Caco-2 (cell line): Measurements from ENCODE around the gene PPP1R9A. TPM values are rescaled to one million over a fixed set of nuclear protein-coding genes. Genes with fewer than 3 reads are reported as not detected.
"Not testable (repeated sequence)": the region's sequence is repeated elsewhere in the genome, so short reads cannot be mapped to it uniquely, and the experiment has no call there.

Source experiments
- BruUV-seq: library from RNA; stranded (reverse); fragments of 400-500 nt; replicated peaks from 2 replicates; lab custom pipeline; 2021; lab: Mats Ljungman, UMichigan
- CTCF ChIA-PET: fragments of 300-600 bp; sonication (Branson Sonifier 250); formaldehyde crosslinking; loops from one replicate; lab custom pipeline; 2022; ENCODE audit warnings: antibody characterized with exemption; lab: Charles Lee
- POLR2A ChIA-PET: fragments of 300-600 bp; sonication (Branson Sonifier 250); formaldehyde crosslinking; loops from one replicate; lab custom pipeline; 2022; ENCODE audit warnings: antibody characterized with exemption; lab: Charles Lee
- DNase-seq, 2 experiments: peaks; one replicate each; pipeline versions ENCODE4 v3.0.0 to v3.0.0-alpha.2; 2020 to 2022
- H3K27me3 ChIP-seq: replicated peaks from 2 replicates; pipeline ENCODE4 v1.6.0; 2011; ENCODE audit warnings: low read length; ENCODE audit not compliant: control insufficient read depth, insufficient read depth
- H3K36me3 ChIP-seq: 2 replicates; pipeline ENCODE4 v1.5.1; 2011; ENCODE audit warnings: low read length; ENCODE audit not compliant: control insufficient read depth, insufficient read depth
- H3K4me1 ChIP-seq: fragments of 250-450 bp; sonication (Bioruptor Pico); 2 replicates; pipeline ENCODE4 v1.5.1; 2020; ENCODE audit warnings: mild to moderate bottlenecking
- H3K4me3 ChIP-seq: 2 replicates; pipeline ENCODE4 v1.5.1; 2011; ENCODE audit warnings: low read depth, mild to moderate bottlenecking, control low read depth, low read length
- H3K9me3 ChIP-seq: fragments of 250-450 bp; sonication (Bioruptor Pico); 2 replicates; pipeline ENCODE4 v1.5.1; 2020; ENCODE audit warnings: mild to moderate bottlenecking, moderate library complexity
- H3K27ac Mint-ChIP-seq: one replicate; pipeline ENCODE4 v1.8.0; 2022; ENCODE audit warnings: mixed read lengths; ENCODE audit not compliant: unreplicated experiment
- H3K27me3 Mint-ChIP-seq: one replicate; pipeline ENCODE4 v1.8.0; 2022; ENCODE audit warnings: mixed read lengths; ENCODE audit not compliant: insufficient read depth, unreplicated experiment
- H3K36me3 Mint-ChIP-seq: one replicate; pipeline ENCODE4 v1.8.0; 2022; ENCODE audit warnings: mild to moderate bottlenecking, mixed read lengths; ENCODE audit not compliant: insufficient read depth, unreplicated experiment
- H3K4me1 Mint-ChIP-seq: one replicate; pipeline ENCODE4 v1.8.0; 2022; ENCODE audit warnings: low read depth, mixed read lengths; ENCODE audit not compliant: unreplicated experiment
- H3K4me3 Mint-ChIP-seq: one replicate; pipeline ENCODE4 v1.8.0; 2022; ENCODE audit warnings: mild to moderate bottlenecking, moderate library complexity, mixed read lengths; ENCODE audit not compliant: unreplicated experiment
- H3K9me3 Mint-ChIP-seq: one replicate; pipeline ENCODE4 v1.8.0; 2022; ENCODE audit warnings: mixed read lengths; ENCODE audit not compliant: unreplicated experiment
- CTCF ChIP-seq, 2 experiments: fragments of 200-600 bp in 1 of 2; IDR thresholded peaks; 1 replicate in 1 of 2; 2 replicates in 1 of 2; pipeline versions ENCODE4 v1.5.1 to v1.8.0; 2011 to 2022; ENCODE audit warnings: antibody characterized with exemption in 1 of 2, control low read depth in 1 of 2, inconsistent platforms in 1 of 2, low read depth in 1 of 2, low read length in 1 of 2, mild to moderate bottlenecking in 1 of 2, moderate library complexity in 1 of 2; ENCODE audit not compliant: insufficient read depth in 1 of 2, severe bottlenecking in 1 of 2, unreplicated experiment in 1 of 2
- intact Hi-C: fragments of 100-400 bp; cut with micrococcal nuclease; formaldehyde crosslinking; loops from one replicate; pipeline ENCODE4 v1.10.0; 2022; ENCODE audit not compliant: unreplicated experiment
- total RNA-seq: library from RNA; stranded (reverse); gene quantifications from 2 replicates; pipeline ENCODE4 v1.2.3, GENCODE V29; 2022

PPP1R9A gene
- total RNA-seq, 1 experiment from 2014 or later: 37.4 TPM

- Histone ChIP-seq H3K36me3 (no peaks in the 10 kb centered on the region), H3K4me1 (peaks cover 30% of the 10 kb centered on the region), H3K27me3 (no peaks in the 10 kb centered on the region), H3K9me3 (no peaks in the 10 kb centered on the region), H3K4me3 (no peak overlapping the region)
- Mint-ChIP-seq H3K4me3 (no peak overlapping the region), H3K36me3 (no peaks in the 10 kb centered on the region), H3K27ac (no peak overlapping the region), H3K9me3 (no peaks in the 10 kb centered on the region), H3K4me1 (peaks cover 8% of the 10 kb centered on the region), H3K27me3 (no peaks in the 10 kb centered on the region)
- ChIA-PET POLR2A (no interaction called here), CTCF (no interaction called here)
- DNase-seq: no peak
- intact Hi-C loops: no loop called here
- BruUV-seq: no TSS peak
- TF ChIP-seq CTCF (IDR thresholded peaks at IDR 0.05; ENCODE audit: insufficient read depth in 1 of 2, low read depth in 1 of 2, low read length in 1 of 2, severe bottlenecking in 1 of 2, unreplicated experiment in 1 of 2): no peak
These were observed 91.6 kb downstream of the PPP1R9A start for GRCh38 chr7:94999069-94999351.

GRCh38 chr7:94999601-95000000, 92.2 kb downstream of the PPP1R9A start:
- H3K4me3 Mint-ChIP-seq, H3K36me3 Mint-ChIP-seq, H3K9me3 Mint-ChIP-seq, H3K27me3 ChIP-seq, CTCF ChIA-PET, H3K4me1 Mint-ChIP-seq, H3K27me3 Mint-ChIP-seq, H3K36me3 ChIP-seq, H3K9me3 ChIP-seq, intact Hi-C loops, BruUV-seq, H3K4me3 ChIP-seq, H3K27ac Mint-ChIP-seq, DNase-seq, POLR2A ChIA-PET: not testable (repeated sequence)
- H3K4me1 ChIP-seq: peaks cover 30% of the 10 kb centered on the region

- ChIA-PET CTCF (interaction anchor here (0.6 kb wide), 1 partner anchor 1188 kb away, joined by 3 read pairs; no protein-coding TSS in a partner anchor), POLR2A (no interaction called here)
- Histone ChIP-seq H3K9me3 (no peaks in the 10 kb centered on the region), H3K27me3 (no peaks in the 10 kb centered on the region), H3K36me3 (no peaks in the 10 kb centered on the region), H3K4me1 (peaks cover 18% of the 10 kb centered on the region), H3K4me3 (no peak overlapping the region)
- H3K27me3 Mint-ChIP-seq: no peaks in the 10 kb centered on the region
- no peak overlapping the region for H3K27ac Mint-ChIP-seq
- no peak overlapping the region for H3K4me3 Mint-ChIP-seq
- H3K36me3 Mint-ChIP-seq: no peaks in the 10 kb centered on the region
- no peak for DNase-seq
- no peak for TF ChIP-seq CTCF (IDR thresholded peaks at IDR 0.05; ENCODE audit: insufficient read depth in 1 of 2, low read depth in 1 of 2, low read length in 1 of 2, severe bottlenecking in 1 of 2, unreplicated experiment in 1 of 2)
- H3K4me1 Mint-ChIP-seq: peaks cover 4% of the 10 kb centered on the region
- no TSS peak for BruUV-seq
- intact Hi-C loops: no loop called here
- no peaks in the 10 kb centered on the region for H3K9me3 Mint-ChIP-seq
These were observed 93.9 kb downstream of the PPP1R9A start for GRCh38 chr7:95001258-95001657.
